Measurements from ENCODE around the gene OLFML1. TPM values are rescaled to one million over a fixed set of nuclear protein-coding genes. Genes with fewer than 3 reads are reported as not detected.

OLFML1 gene
- polyA plus RNA-seq, 1 donor from 2014 or later: not detected

DNA sequence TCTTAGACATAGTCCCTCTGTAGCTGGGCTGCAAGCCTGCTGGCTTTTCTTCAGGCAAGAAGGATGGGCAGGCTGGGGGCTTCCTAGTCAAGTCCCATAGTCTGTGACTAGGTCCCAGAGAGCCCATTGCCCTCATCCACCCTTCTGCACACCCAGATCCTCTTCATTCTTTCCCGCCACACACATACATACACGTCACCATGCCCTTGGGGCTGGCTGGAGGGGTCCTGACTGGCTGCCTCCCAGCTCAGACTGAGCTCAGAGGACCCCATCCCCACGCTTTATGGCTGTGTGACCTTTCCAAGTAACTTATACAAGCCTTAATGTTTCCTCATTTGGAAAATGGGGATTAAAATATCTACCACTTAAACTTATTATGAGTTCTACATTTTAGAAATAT, 14.9 kb downstream of the OLFML1 start:
- H3K27me3 ChIP-seq (ENCODE audit: insufficient read depth, low read depth, low read length): no peaks in the 10 kb centered on the region
- no peaks in the 10 kb centered on the region for H3K79me2 ChIP-seq (replicated peaks; ENCODE audit: insufficient read depth, low read length)
- H3K9me2 ChIP-seq (ENCODE audit: insufficient read depth, low read length): no peaks in the 10 kb centered on the region
- no peak overlapping the region for H2AFZ ChIP-seq (ENCODE audit: low read depth, low read length)
- no peaks in the 10 kb centered on the region for H3K9me3 ChIP-seq (ENCODE audit: low read length)
- H3F3A ChIP-seq (ENCODE audit: insufficient read depth, low read length, poor library complexity, severe bottlenecking): no peaks in the 10 kb centered on the region
- no peaks in the 10 kb centered on the region for H3K36me3 ChIP-seq (ENCODE audit: insufficient read depth, low read length)
- TF ChIP-seq, protein P1, sequence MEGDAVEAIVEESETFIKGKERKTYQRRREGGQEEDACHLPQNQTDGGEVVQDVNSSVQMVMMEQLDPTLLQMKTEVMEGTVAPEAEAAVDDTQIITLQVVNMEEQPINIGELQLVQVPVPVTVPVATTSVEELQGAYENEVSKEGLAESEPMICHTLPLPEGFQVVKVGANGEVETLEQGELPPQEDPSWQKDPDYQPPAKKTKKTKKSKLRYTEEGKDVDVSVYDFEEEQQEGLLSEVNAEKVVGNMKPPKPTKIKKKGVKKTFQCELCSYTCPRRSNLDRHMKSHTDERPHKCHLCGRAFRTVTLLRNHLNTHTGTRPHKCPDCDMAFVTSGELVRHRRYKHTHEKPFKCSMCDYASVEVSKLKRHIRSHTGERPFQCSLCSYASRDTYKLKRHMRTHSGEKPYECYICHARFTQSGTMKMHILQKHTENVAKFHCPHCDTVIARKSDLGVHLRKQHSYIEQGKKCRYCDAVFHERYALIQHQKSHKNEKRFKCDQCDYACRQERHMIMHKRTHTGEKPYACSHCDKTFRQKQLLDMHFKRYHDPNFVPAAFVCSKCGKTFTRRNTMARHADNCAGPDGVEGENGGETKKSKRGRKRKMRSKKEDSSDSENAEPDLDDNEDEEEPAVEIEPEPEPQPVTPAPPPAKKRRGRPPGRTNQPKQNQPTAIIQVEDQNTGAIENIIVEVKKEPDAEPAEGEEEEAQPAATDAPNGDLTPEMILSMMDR (IDR thresholded peaks at IDR 0.05; ENCODE audit: poor library complexity, severe bottlenecking): no peak
- TF ChIP-seq EZH2 (IDR thresholded peaks at IDR 0.05; ENCODE audit: borderline replicate concordance, insufficient read depth, low read length, poor library complexity, severe bottlenecking) (no peak), EP300 (conservative IDR thresholded peaks at IDR 0.05; ENCODE audit: poor library complexity, severe bottlenecking) (no peak), SMC3 (conservative IDR thresholded peaks at IDR 0.05; ENCODE audit: poor library complexity) (no peak), POLR2AphosphoS5 (IDR thresholded peaks at IDR 0.05) (no peak), MXI1 (conservative IDR thresholded peaks at IDR 0.05; ENCODE audit: poor library complexity, severe bottlenecking) (no peak), TAF1 (IDR thresholded peaks at IDR 0.05; ENCODE audit: low read depth) (no peak), RAD21 (conservative IDR thresholded peaks at IDR 0.05) (no peak)
- TF ChIP-seq, protein P2, sequence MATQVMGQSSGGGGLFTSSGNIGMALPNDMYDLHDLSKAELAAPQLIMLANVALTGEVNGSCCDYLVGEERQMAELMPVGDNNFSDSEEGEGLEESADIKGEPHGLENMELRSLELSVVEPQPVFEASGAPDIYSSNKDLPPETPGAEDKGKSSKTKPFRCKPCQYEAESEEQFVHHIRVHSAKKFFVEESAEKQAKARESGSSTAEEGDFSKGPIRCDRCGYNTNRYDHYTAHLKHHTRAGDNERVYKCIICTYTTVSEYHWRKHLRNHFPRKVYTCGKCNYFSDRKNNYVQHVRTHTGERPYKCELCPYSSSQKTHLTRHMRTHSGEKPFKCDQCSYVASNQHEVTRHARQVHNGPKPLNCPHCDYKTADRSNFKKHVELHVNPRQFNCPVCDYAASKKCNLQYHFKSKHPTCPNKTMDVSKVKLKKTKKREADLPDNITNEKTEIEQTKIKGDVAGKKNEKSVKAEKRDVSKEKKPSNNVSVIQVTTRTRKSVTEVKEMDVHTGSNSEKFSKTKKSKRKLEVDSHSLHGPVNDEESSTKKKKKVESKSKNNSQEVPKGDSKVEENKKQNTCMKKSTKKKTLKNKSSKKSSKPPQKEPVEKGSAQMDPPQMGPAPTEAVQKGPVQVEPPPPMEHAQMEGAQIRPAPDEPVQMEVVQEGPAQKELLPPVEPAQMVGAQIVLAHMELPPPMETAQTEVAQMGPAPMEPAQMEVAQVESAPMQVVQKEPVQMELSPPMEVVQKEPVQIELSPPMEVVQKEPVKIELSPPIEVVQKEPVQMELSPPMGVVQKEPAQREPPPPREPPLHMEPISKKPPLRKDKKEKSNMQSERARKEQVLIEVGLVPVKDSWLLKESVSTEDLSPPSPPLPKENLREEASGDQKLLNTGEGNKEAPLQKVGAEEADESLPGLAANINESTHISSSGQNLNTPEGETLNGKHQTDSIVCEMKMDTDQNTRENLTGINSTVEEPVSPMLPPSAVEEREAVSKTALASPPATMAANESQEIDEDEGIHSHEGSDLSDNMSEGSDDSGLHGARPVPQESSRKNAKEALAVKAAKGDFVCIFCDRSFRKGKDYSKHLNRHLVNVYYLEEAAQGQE (IDR thresholded peaks at IDR 0.05; ENCODE audit: borderline replicate concordance): no peak
- H4K20me1 ChIP-seq (ENCODE audit: insufficient read depth): no peaks in the 10 kb centered on the region
- no peak overlapping the region for H3K4me3 ChIP-seq (ENCODE audit: low read length)
- H3K27ac ChIP-seq (ENCODE audit: low read length): no peak overlapping the region
- no peak overlapping the region for H3K4me2 ChIP-seq (ENCODE audit: low read length)
- H3K9ac ChIP-seq (ENCODE audit: low read length): no peak overlapping the region

DNA sequence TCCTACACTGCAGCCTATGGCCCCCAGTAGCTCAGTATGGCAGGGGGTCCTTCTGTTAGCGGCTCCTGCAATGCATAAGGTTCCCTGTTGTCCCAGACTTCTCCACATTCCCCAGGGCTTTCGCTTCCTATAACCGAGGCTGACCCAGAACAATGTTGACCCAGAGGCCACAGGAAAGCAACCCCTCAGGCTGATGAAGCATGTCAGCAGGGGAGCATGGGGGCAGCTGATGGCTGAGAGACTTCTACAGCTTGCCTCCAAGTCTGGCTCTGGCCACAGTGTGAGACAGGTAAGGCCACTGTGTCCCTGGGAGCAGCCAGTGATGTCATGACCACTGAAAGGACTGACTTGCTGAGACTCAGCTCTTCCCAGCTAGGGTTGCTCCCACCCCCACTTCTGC, 15.9 kb downstream of the OLFML1 start:
- Histone ChIP-seq H3F3A (ENCODE audit: insufficient read depth, low read length, poor library complexity, severe bottlenecking) (no peaks in the 10 kb centered on the region), H3K27ac (ENCODE audit: low read length) (no peak overlapping the region), H3K4me3 (ENCODE audit: low read length) (no peak overlapping the region), H3K79me2 (replicated peaks; ENCODE audit: insufficient read depth, low read length) (no peaks in the 10 kb centered on the region), H3K9ac (ENCODE audit: low read length) (no peak overlapping the region), H3K4me2 (ENCODE audit: low read length) (no peak overlapping the region), H3K27me3 (ENCODE audit: insufficient read depth, low read depth, low read length) (no peaks in the 10 kb centered on the region), H2AFZ (ENCODE audit: low read depth, low read length) (no peak overlapping the region), H3K9me3 (ENCODE audit: low read length) (no peaks in the 10 kb centered on the region), H3K9me2 (ENCODE audit: insufficient read depth, low read length) (no peaks in the 10 kb centered on the region), H3K36me3 (ENCODE audit: insufficient read depth, low read length) (no peaks in the 10 kb centered on the region), H4K20me1 (ENCODE audit: insufficient read depth) (no peaks in the 10 kb centered on the region)
- TF ChIP-seq, protein P1 (IDR thresholded peaks at IDR 0.05; ENCODE audit: poor library complexity, severe bottlenecking): no peak
- no peak for TF ChIP-seq SMC3 (conservative IDR thresholded peaks at IDR 0.05; ENCODE audit: poor library complexity)
- TF ChIP-seq, protein P2 (IDR thresholded peaks at IDR 0.05; ENCODE audit: borderline replicate concordance): no peak
- no peak for TF ChIP-seq MXI1 (conservative IDR thresholded peaks at IDR 0.05; ENCODE audit: poor library complexity, severe bottlenecking)
- TF ChIP-seq EP300 (conservative IDR thresholded peaks at IDR 0.05; ENCODE audit: poor library complexity, severe bottlenecking): no peak
- no peak for TF ChIP-seq RAD21 (conservative IDR thresholded peaks at IDR 0.05)
- no peak for TF ChIP-seq TAF1 (IDR thresholded peaks at IDR 0.05; ENCODE audit: low read depth)
- no peak for TF ChIP-seq POLR2AphosphoS5 (IDR thresholded peaks at IDR 0.05)

All from neural cell (in vitro differentiated cells).